H9 (cell line): ENCODE results near the gene CSMD2. TPM values are rescaled to one million over a fixed set of nuclear protein-coding genes. Genes with fewer than 3 reads are reported as not detected.

ENCODE experiments used
- DNase-seq: peaks from one replicate; pipeline ENCODE4 v3.0.0-alpha.2; 2017
- H2AFZ ChIP-seq: one replicate; pipeline ENCODE4 v1.6.1; 2013; ENCODE audit warnings: mild to moderate bottlenecking, low read length, control low read depth, moderate library complexity
- H2AK5ac ChIP-seq: 2 replicates; pipeline ENCODE4 v1.6.1; 2013; ENCODE audit warnings: low read length, control low read depth, mixed read lengths; ENCODE audit not compliant: insufficient read length
- H2BK120ac ChIP-seq: one replicate; pipeline ENCODE4 v1.6.1; 2013; ENCODE audit warnings: low read depth, mild to moderate bottlenecking, low read length, control low read depth, inconsistent platforms; ENCODE audit not compliant: poor library complexity, severe bottlenecking
- H2BK12ac ChIP-seq: 2 replicates; pipeline ENCODE4 v1.6.1; 2013; ENCODE audit warnings: low read length, control low read depth, mixed read lengths, low read depth; ENCODE audit not compliant: insufficient read length
- H2BK15ac ChIP-seq: 2 replicates; pipeline ENCODE4 v1.6.1; 2013; ENCODE audit warnings: low read depth, low read length, control low read depth
- H2BK20ac ChIP-seq: one replicate; pipeline ENCODE4 v1.6.1; 2013; ENCODE audit warnings: low read depth, mild to moderate bottlenecking, low read length, control low read depth, inconsistent platforms; ENCODE audit not compliant: poor library complexity, severe bottlenecking
- H2BK5ac ChIP-seq: 2 replicates; pipeline ENCODE4 v1.6.1; 2013; ENCODE audit warnings: low read length, control low read depth, mixed read lengths; ENCODE audit not compliant: insufficient read length
- H3K14ac ChIP-seq: 2 replicates; pipeline ENCODE4 v1.6.1; 2013; ENCODE audit warnings: low read length, control low read depth; ENCODE audit not compliant: insufficient read depth
- H3K18ac ChIP-seq: 2 replicates; pipeline ENCODE4 v1.6.1; 2013; ENCODE audit warnings: low read depth, mild to moderate bottlenecking, mixed read lengths, low read length, control low read depth; ENCODE audit not compliant: insufficient read length
- H3K23ac ChIP-seq: 2 replicates; pipeline ENCODE4 v1.6.1; 2013; ENCODE audit warnings: low read length, control low read depth, mixed read lengths, low read depth; ENCODE audit not compliant: insufficient read length
- H3K23me2 ChIP-seq: 2 replicates; pipeline ENCODE4 v1.6.1; 2013; ENCODE audit warnings: low read depth, mild to moderate bottlenecking, mixed read lengths, low read length, control low read depth; ENCODE audit not compliant: insufficient read length, poor library complexity, severe bottlenecking
- H3K27ac ChIP-seq: 2 replicates; pipeline ENCODE4 v1.5.1; 2013; ENCODE audit warnings: low read length, control low read depth, mixed read lengths, low read depth; ENCODE audit not compliant: insufficient read length
- H3K27me3 ChIP-seq: 2 replicates; pipeline ENCODE4 v1.6.1; 2013; ENCODE audit warnings: low read length, control low read depth, inconsistent platforms; ENCODE audit not compliant: insufficient read depth
- H3K4ac ChIP-seq: 2 replicates; pipeline ENCODE4 v1.6.1; 2013; ENCODE audit warnings: low read depth, mild to moderate bottlenecking, control low read depth, inconsistent platforms, low read length, moderate library complexity
- H3K4me1 ChIP-seq: 2 replicates; pipeline ENCODE4 v1.6.1; 2013; ENCODE audit warnings: low read length, control low read depth, inconsistent platforms; ENCODE audit not compliant: insufficient read depth
- H3K4me2 ChIP-seq: 2 replicates; pipeline ENCODE4 v1.6.1; 2013; ENCODE audit warnings: low read length, control low read depth, mixed read lengths; ENCODE audit not compliant: insufficient read length, insufficient read depth
- H3K56ac ChIP-seq: 2 replicates; pipeline ENCODE4 v1.6.1; 2013; ENCODE audit warnings: low read depth, mild to moderate bottlenecking, mixed read lengths, low read length, control low read depth; ENCODE audit not compliant: insufficient read length
- H3K79me1 ChIP-seq: 2 replicates; pipeline ENCODE4 v1.6.1; 2013; ENCODE audit warnings: low read depth, mild to moderate bottlenecking, moderate library complexity, low read length, control low read depth, inconsistent platforms; ENCODE audit not compliant: insufficient read depth, poor library complexity, severe bottlenecking
- H3K79me2 ChIP-seq: 2 replicates; pipeline ENCODE4 v1.6.1; 2013; ENCODE audit warnings: low read length, control low read depth, inconsistent platforms; ENCODE audit not compliant: insufficient read depth
- H3K9ac ChIP-seq: 2 replicates; pipeline ENCODE4 v1.6.1; 2013; ENCODE audit warnings: low read length, control low read depth, mixed read lengths; ENCODE audit not compliant: insufficient read length; ENCODE audit errors: extremely low read depth
- H3K9me3 ChIP-seq: one replicate; pipeline ENCODE4 v1.6.1; 2013; ENCODE audit warnings: low read depth, low read length, inconsistent platforms; ENCODE audit not compliant: control insufficient read depth
- H3T11ph ChIP-seq: one replicate; pipeline ENCODE4 v1.6.1; 2013; ENCODE audit warnings: mild to moderate bottlenecking, low read length, control low read depth, inconsistent platforms
- H4K20me1 ChIP-seq: one replicate; pipeline ENCODE4 v1.6.1; 2013; ENCODE audit not compliant: control insufficient read depth, insufficient read length, insufficient read depth
- H4K5ac ChIP-seq: 2 replicates; pipeline ENCODE4 v1.6.1; 2013; ENCODE audit warnings: low read depth, mild to moderate bottlenecking, mixed read lengths, low read length, control low read depth; ENCODE audit not compliant: insufficient read length
- H4K8ac ChIP-seq: replicated peaks from 2 replicates; pipeline ENCODE4 v1.6.1; 2013; ENCODE audit warnings: low read length, control low read depth, mixed read lengths, low read depth; ENCODE audit not compliant: insufficient read length
- H4K91ac ChIP-seq: 2 replicates; pipeline ENCODE4 v1.6.1; 2013; ENCODE audit warnings: low read depth, mild to moderate bottlenecking, moderate library complexity, mixed read lengths, low read length, control low read depth; ENCODE audit not compliant: insufficient read length
- H3K27ac Mint-ChIP-seq, 3 experiments: 2 replicates in 2 of 3; 3 replicates in 1 of 3; pipeline ENCODE4 v1.8.0; 2020 to 2021; ENCODE audit warnings: mixed read lengths in 3 of 3, mild to moderate bottlenecking in 1 of 3, moderate library complexity in 1 of 3
- H3K27me3 Mint-ChIP-seq: 2 replicates; pipeline ENCODE4 v1.8.0; 2021; ENCODE audit warnings: low read depth, mild to moderate bottlenecking, moderate library complexity, mixed read lengths
- H3K36me3 Mint-ChIP-seq, 3 experiments: 2 replicates in 2 of 3; 3 replicates in 1 of 3; pipeline ENCODE4 v1.8.0; 2020 to 2021; ENCODE audit warnings: low read depth in 3 of 3, mixed read lengths in 3 of 3; ENCODE audit not compliant: insufficient read depth in 1 of 3
- H3K4me1 Mint-ChIP-seq, 2 experiments: 2 replicates each; pipeline ENCODE4 v1.8.0; 2020; ENCODE audit warnings: mixed read lengths in 2 of 2
- H3K4me3 Mint-ChIP-seq, 2 experiments: 2 replicates in 1 of 2; 3 replicates in 1 of 2; pipeline ENCODE4 v1.8.0; 2020 to 2021; ENCODE audit warnings: mild to moderate bottlenecking in 2 of 2, mixed read lengths in 2 of 2, moderate library complexity in 1 of 2
- H3K9me3 Mint-ChIP-seq, 2 experiments: 2 replicates in 1 of 2; 3 replicates in 1 of 2; pipeline ENCODE4 v1.8.0; 2020; ENCODE audit warnings: mild to moderate bottlenecking in 2 of 2, mixed read lengths in 2 of 2, moderate library complexity in 1 of 2
- WGBS: extraction: QIAGEN DNeasy Blood & Tissue Kit; methylation state at CpG from one replicate; pipeline ENCODE4 v1.1.7; 2013; ENCODE audit warnings: missing lambda C conversion rate, low lambda C conversion rate, mixed read lengths; ENCODE audit not compliant: insufficient read length; ENCODE audit errors: extremely low coverage; 5-methylcytosine and 5-hydroxymethylcytosine counted together
- total RNA-seq: library from RNA; stranded (reverse); gene quantifications from 2 replicates; pipeline ENCODE4 v1.2.1, GENCODE V29; 2021
- TF ChIP-seq, protein P1 (sequence below): fragments of 200-600 bp; sonication (generic); conservative IDR thresholded peaks from 3 replicates; pipeline ENCODE4 v1.8.0; 2021; ENCODE audit warnings: antibody characterized with exemption, mild to moderate bottlenecking

Gene CSMD2
- total RNA-seq, 1 experiment from 2014 or later: 6.4 TPM

DNA sequence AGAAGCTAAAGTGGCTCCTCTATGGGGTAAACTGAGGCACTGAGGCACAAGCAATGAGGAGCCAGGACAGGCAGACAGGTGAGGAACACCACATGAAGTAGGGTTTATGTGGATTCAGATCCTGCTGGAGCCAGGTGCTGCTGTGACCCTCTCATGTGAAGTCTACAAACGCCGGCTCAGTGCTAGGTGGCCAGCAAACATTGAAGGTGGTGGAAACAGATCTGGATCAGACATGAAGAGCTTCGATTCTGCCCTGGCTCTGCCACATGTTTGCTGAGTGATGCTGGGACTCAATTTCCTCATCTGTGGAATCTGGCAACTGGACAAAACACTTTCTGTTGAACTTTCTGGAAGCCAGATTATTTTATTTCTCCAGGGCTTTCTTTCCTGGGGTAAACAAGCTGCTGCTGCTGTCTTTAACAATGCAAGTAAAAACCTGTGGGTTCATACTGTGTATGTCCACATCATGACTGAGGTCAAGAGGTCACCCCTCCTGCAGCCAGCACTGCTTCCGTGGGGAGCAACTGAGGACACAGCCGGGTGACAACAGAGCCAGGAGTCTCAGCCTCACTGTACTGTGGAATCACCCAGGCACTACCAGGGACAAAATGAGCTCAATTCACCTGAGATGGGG is 267.8 kb downstream of the CSMD2 start:
- Histone ChIP-seq H3K27me3 (no peaks in the 10 kb centered on the region), H3K56ac (no peak overlapping the region), H3K14ac (no peak overlapping the region), H2AK5ac (no peak overlapping the region), H3T11ph (no peak overlapping the region), H4K5ac (no peak overlapping the region), H4K91ac (no peak overlapping the region), H3K4me2 (no peak overlapping the region), H2AFZ (no peak overlapping the region), H2BK20ac (no peak overlapping the region), H2BK12ac (no peak overlapping the region), H2BK5ac (no peak overlapping the region), H2BK120ac (no peak overlapping the region), H3K23ac (no peak overlapping the region), H4K8ac (no peak overlapping the region), H3K27ac (no peak overlapping the region), H3K18ac (no peak overlapping the region), H2BK15ac (no peak overlapping the region), H3K79me2 (no peaks in the 10 kb centered on the region), H3K23me2 (no peaks in the 10 kb centered on the region), H3K9ac (no peak overlapping the region), H3K79me1 (no peaks in the 10 kb centered on the region), H3K4ac (no peak overlapping the region), H3K9me3 (no peaks in the 10 kb centered on the region), H3K4me1 (no peaks in the 10 kb centered on the region), H4K20me1 (no peaks in the 10 kb centered on the region)
- Mint-ChIP-seq H3K36me3 (peaks cover 0 to 3% (median 0%) of the 10 kb centered on the region in 3 experiments; a peak in 1 of 7 replicates), H3K27me3 (peaks cover 1% of the 10 kb centered on the region; the same call in 1 of the 2 replicates), H3K27ac (no peak overlapping the region), H3K4me1 (peaks cover 8 to 13% of the 10 kb centered on the region in 2 experiments), H3K4me3 (no peak overlapping the region), H3K9me3 (peaks cover 2 to 3% of the 10 kb centered on the region in 2 experiments; a peak in 2 of 5 replicates)
- no CpG with 5 or more reads among the region's 5 CpGs for WGBS
- DNase-seq: no peak
- TF ChIP-seq, protein P1, sequence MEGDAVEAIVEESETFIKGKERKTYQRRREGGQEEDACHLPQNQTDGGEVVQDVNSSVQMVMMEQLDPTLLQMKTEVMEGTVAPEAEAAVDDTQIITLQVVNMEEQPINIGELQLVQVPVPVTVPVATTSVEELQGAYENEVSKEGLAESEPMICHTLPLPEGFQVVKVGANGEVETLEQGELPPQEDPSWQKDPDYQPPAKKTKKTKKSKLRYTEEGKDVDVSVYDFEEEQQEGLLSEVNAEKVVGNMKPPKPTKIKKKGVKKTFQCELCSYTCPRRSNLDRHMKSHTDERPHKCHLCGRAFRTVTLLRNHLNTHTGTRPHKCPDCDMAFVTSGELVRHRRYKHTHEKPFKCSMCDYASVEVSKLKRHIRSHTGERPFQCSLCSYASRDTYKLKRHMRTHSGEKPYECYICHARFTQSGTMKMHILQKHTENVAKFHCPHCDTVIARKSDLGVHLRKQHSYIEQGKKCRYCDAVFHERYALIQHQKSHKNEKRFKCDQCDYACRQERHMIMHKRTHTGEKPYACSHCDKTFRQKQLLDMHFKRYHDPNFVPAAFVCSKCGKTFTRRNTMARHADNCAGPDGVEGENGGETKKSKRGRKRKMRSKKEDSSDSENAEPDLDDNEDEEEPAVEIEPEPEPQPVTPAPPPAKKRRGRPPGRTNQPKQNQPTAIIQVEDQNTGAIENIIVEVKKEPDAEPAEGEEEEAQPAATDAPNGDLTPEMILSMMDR: no peak
